OCI-LY3 (cell line): ENCODE measurements around the gene SPPL2B.

Experiments
- CTCF ChIP-seq: fragments of 200-600, 300-600 bp; sonication (generic); IDR thresholded peaks from 2 replicates; pipeline ENCODE4 v1.5.1; 2014; ENCODE audit warnings: antibody characterized with exemption, low read length, low read depth
- EZH2phosphoT487 ChIP-seq: fragments of 200-600 bp; shearing (Covaris generic); IDR thresholded peaks from 2 replicates; pipeline ENCODE4 v1.6.1; 2018; ENCODE audit warnings: antibody characterized with exemption, mixed run types, low read depth

DNA sequence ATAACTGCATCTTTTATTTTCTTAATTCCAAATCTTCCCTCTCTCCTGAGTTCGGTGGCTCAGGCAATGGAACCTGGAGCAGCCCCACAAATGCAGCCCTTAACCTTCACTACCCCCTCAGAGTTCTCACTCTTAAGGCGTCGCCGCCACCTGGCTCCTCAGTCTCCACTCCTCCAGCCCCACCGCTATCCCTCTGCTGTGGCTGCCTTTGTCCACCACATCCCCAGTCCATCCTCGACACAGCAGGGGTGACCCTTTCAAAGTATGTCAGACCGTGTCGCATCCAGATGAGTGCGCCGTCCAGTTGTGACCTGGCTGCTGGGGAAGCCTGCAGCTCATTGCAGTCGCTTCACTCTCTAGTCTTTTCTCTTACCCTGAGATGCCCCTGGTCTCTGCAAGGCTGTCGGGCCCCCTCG, 1.0 kb downstream of the SPPL2B start:
- TF ChIP-seq EZH2phosphoT487: no peak
- TF ChIP-seq CTCF: no peak
